GM12891 (cell line): Measurements from ENCODE around the gene PHPT1.

Experiments
- DNase-seq: peaks from one replicate; pipeline ENCODE4 v3.0.0; 2011; ENCODE audit warnings: low spot score; ENCODE audit not compliant: insufficient read length
- FAIRE-seq: peaks from 2 replicates; lab custom pipeline; 2011; peaks lifted over from hg19 to GRCh38; lab: Jason Lieb, UNC
- PAX5 ChIP-seq: IDR thresholded peaks from 2 replicates; pipeline ENCODE4 v1.6.1; 2011; ENCODE audit warnings: low read length, moderate library complexity, mild to moderate bottlenecking; ENCODE audit not compliant: insufficient read depth, severe bottlenecking
- POLR2A ChIP-seq: IDR thresholded peaks from 2 replicates; pipeline ENCODE4 v1.6.1; 2011; ENCODE audit warnings: low read depth, low read length, control low read depth
- POLR2AphosphoS5 ChIP-seq: IDR thresholded peaks from 2 replicates; pipeline ENCODE4 v1.6.1; 2011; ENCODE audit warnings: low read depth, low read length, control low read depth
- POU2F2 ChIP-seq: IDR thresholded peaks from 2 replicates; pipeline ENCODE4 v1.6.1; 2011; ENCODE audit warnings: low read depth, mild to moderate bottlenecking, control low read depth, low read length, moderate library complexity
- SPI1 ChIP-seq: IDR thresholded peaks from 2 replicates; pipeline ENCODE4 v1.6.1; 2011; ENCODE audit warnings: low read depth, low read length, control low read depth
- TAF1 ChIP-seq: IDR thresholded peaks from 2 replicates; pipeline ENCODE4 v1.6.1; 2011; ENCODE audit warnings: low read depth, low read length, control low read depth

Gene PHPT1

DNA sequence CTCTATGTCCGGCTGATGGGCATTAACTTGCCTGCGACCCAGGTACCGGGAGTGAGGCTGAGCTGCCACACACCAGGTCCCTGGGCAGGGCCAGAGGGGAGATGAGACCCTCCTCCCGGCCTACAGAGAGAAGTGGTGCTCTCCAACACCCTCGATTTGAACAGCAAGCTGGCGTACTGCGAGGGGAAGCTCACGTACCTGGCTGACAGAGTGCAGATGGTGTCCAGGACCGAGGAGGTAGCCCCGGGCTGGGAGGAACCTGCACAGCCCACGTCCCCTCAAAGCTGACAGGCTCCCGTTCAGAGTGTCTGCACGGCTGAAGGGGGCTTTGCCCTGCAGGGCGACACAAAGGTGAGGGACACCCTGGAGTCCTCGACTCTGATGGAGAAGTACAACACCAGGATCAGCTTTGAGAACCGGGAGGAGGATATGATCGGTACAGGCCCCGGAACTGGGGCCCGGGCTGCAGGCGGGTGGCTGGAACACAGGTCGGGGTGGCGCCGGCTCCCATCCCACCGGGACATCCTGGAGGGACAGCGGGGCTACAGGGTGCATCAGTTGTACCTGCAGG, 42.5 kb upstream of the PHPT1 start:
- DNase-seq (peak; percentile 7), FAIRE-seq (no peak)
- TF ChIP-seq PAX5 (no peak), TAF1 (no peak), SPI1 (no peak), POLR2AphosphoS5 (no peak), POLR2A (no peak), POU2F2 (no peak)

DNA sequence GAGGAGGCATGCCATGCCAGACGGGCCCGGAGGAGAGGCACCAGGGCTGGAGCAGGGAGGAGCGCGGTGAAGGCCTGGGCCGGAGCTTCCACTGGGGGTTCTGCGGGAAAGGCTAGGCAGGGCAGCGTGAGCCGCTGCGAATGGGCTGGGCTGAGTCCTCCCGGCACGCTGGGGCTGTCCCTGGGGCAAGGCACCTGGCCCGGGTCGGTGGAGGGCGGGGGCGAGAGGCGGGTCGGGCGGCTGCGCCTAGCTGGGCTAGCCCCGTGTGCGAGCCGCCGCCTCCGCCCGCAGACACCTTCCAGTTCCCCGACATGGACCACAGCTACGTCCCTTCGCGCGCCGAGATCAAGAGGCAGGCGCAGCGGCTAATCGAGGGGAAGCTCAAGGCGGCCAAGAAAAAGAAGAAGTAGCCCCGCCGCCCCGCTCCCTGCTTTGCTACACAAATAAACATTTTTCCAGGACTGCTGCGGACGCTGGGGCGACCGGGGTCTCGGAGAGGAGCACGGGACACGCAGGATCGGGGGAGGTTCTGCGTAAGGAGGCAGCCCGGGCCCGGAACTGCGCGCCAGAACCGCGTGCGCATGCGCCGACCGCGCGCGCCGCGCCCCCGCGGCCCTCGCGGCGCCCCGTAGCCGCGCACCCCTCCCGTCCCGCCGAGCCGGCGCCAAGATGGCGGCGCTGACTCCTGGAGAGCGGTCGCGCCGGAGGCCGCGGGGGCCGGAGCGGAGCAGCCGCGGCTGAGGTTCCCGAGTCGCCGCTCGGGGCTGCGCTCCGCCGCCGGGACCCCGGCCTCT, 41.7 kb upstream of the PHPT1 start, which contains the start of gene RABL6:
Gene RABL6, plus strand, starts transcription at position 668 of the 794 bp plus-strand sequence. CDS start 249 bp downstream, outside the sequence.
- TF ChIP-seq PAX5 (no peak), POLR2AphosphoS5 (no peak; the same call in none of the 2 replicates), SPI1 (no peak), POLR2A (peak; percentile 61; the same call in 1 of the 2 replicates), POU2F2 (no peak), TAF1 (peak; percentile 90)
- DNase-seq (peak; percentile 98), FAIRE-seq (peak; percentile 96)

- DNase-seq (peak; percentile 57), FAIRE-seq (no peak)
Observed at GRCh38 chr9:136808075-136808805, 41.0 kb upstream of the PHPT1 start.

DNA sequence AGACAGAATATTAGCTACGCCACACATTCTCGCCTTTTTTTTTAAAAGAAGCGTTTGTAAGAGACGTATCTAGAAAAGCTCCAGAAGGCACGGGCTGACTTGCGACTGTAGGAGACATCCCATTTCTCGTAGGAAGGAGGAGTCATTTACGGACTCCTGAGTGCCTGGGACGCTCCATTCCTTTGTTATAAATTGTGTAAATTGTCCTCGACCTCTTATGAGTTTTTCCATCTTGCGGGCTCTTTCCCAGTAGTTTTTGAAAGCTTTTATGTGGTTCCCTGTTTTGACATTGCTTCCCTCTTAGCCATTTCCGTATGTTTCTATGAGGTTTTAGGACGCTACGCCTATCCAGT, 40.4 kb upstream of the PHPT1 start:
- no peak for DNase-seq
- TF ChIP-seq POU2F2 (no peak), POLR2AphosphoS5 (no peak), POLR2A (no peak), TAF1 (no peak), PAX5 (no peak), SPI1 (no peak)
- FAIRE-seq: no peak

More at GRCh38 chr9:136808075-136808805, 41.0 kb upstream of the PHPT1 start:
- TF ChIP-seq PAX5: peak; percentile 88
- TF ChIP-seq TAF1: peak; percentile 72
- TF ChIP-seq POLR2AphosphoS5: no peak
- TF ChIP-seq SPI1: no peak
- TF ChIP-seq POLR2A: no peak
- no peak for TF ChIP-seq POU2F2

- TF ChIP-seq POLR2AphosphoS5: no peak
- no peak for TF ChIP-seq SPI1
- no peak for TF ChIP-seq PAX5
- FAIRE-seq (no peak), DNase-seq (no peak)
Observed at GRCh38 chr9:136814725-136815421, 34.3 kb upstream of the PHPT1 start.

- DNase-seq (no peak), FAIRE-seq (no peak)
- TF ChIP-seq POLR2A: no peak
- TF ChIP-seq PAX5: no peak
- TF ChIP-seq SPI1: 0 out of 2 replicates have a peak, but pooled peaks have one; percentile 14
Observed at GRCh38 chr9:136815422-136815782, 33.8 kb upstream of the PHPT1 start.

- TF ChIP-seq SPI1: no peak
- TF ChIP-seq PAX5: no peak
- no peak for TF ChIP-seq POLR2A
- no peak for TF ChIP-seq POU2F2
- no peak for TF ChIP-seq TAF1
- TF ChIP-seq POLR2AphosphoS5: no peak
- DNase-seq: no peak
- FAIRE-seq: no peak
Observed at GRCh38 chr9:136820971-136821825, 28.0 kb upstream of the PHPT1 start.

GRCh38 chr9:136821826-136822544, 27.2 kb upstream of the PHPT1 start:
- no peak for FAIRE-seq

More at GRCh38 chr9:136821826-136822544, 27.2 kb upstream of the PHPT1 start:
- no peak for TF ChIP-seq PAX5
- no peak for TF ChIP-seq TAF1
- no peak for TF ChIP-seq POU2F2
- TF ChIP-seq POLR2A: no peak
- TF ChIP-seq POLR2AphosphoS5: no peak
- TF ChIP-seq SPI1: no peak
- no peak for DNase-seq
